ENCODE measurements around the gene BCAS3.

GRCh38 chr17:61302953-61303816, 625.5 kb downstream of the BCAS3 start:
- TF ChIP-seq EZH2 (IDR thresholded peaks at IDR 0.05; ENCODE audit: insufficient read depth, poor library complexity, severe bottlenecking): no peak
- no peak for TF ChIP-seq EZH2phosphoT487 (IDR thresholded peaks at IDR 0.05; ENCODE audit: insufficient read depth, low read depth)
